SJCRH30 (cell line): Measurements from ENCODE around the gene MAEA. TPM values are rescaled to one million over a fixed set of nuclear protein-coding genes. Genes with fewer than 3 reads are reported as not detected.
A peak's percentile ranks its signal among the peaks of the same experiment; 100 is the strongest.
"Not testable (repeated sequence)": the region's sequence is repeated elsewhere in the genome, so short reads cannot be mapped to it uniquely, and the experiment has no call there.

Experiments
- DNase-seq, 2 experiments: peaks; one replicate each; pipeline ENCODE4 v3.0.0-alpha.2; 2015 to 2020
- H3K27ac ChIP-seq: fragments of 250-450 bp; sonication (Bioruptor Pico); 2 replicates; pipeline ENCODE4 v1.5.1; 2020; ENCODE audit warnings: mild to moderate bottlenecking, moderate library complexity
- H3K27me3 ChIP-seq: fragments of 250-450 bp; sonication (Bioruptor Pico); 2 replicates; pipeline ENCODE4 v1.5.1; 2020; ENCODE audit warnings: mild to moderate bottlenecking, moderate library complexity
- H3K36me3 ChIP-seq: fragments of 250-450 bp; sonication (Bioruptor Pico); 2 replicates; pipeline ENCODE4 v1.5.1; 2020; ENCODE audit warnings: mild to moderate bottlenecking, moderate library complexity
- H3K4me1 ChIP-seq: fragments of 250-450 bp; sonication (Bioruptor Pico); 2 replicates; pipeline ENCODE4 v1.5.1; 2020; ENCODE audit warnings: mild to moderate bottlenecking, moderate library complexity
- H3K4me3 ChIP-seq: fragments of 250-450 bp; sonication (Bioruptor Pico); 2 replicates; pipeline ENCODE4 v1.5.1; 2020; ENCODE audit warnings: mild to moderate bottlenecking, moderate library complexity
- H3K9me3 ChIP-seq: fragments of 250-450 bp; sonication (Bioruptor Pico); replicated peaks from 2 replicates; pipeline ENCODE4 v1.5.1; 2020; ENCODE audit warnings: mild to moderate bottlenecking, moderate library complexity
- total RNA-seq: library from RNA; depleted of rRNA; stranded (reverse); fragments of >200 nt; shearing (Covaris generic); gene quantifications from 2 replicates; pipeline ENCODE4 v1.2.3, GENCODE V29; 2014

Gene MAEA
- total RNA-seq, 1 experiment from 2014 or later, result 55.3 TPM

DNA sequence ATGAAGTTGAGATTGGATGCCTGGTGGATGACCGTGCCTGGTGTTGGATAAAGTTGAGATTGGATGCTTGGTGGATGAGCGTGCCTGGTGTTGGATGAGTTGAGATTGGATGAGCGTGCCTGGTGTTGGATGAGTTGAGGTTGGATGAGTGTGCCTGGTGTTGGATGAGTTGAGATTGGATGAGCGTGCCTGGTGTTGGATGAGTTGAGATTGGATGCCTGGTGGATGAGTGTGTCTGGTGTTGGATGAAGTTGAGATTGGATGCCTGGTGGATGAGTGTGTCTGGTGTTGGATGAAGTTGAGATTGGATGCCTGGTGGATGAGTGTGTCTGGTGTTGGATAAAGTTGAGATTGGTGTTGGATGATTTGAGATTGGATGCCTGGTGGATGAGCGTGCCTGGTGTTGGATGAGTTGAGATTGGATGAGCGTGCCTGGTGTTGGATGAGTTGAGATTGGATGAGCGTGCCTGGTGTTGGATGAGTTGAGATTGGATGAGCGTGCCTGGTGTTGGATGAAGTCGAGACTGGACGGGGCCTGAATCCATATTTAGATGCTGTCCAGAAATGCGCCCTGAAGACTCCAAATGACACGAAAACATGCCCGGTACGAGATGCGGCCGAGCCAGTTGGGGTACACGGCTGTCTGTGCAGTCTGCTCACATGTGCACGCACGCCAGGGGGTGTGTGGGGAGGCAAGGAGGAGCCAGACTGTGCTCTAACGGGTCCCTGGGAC lies 34.9 kb downstream of the MAEA start:
- peaks cover 15% of the 10 kb centered on the region for H3K36me3 ChIP-seq
- H3K4me3 ChIP-seq, H3K27me3 ChIP-seq, H3K4me1 ChIP-seq, H3K27ac ChIP-seq, DNase-seq, H3K9me3 ChIP-seq: not testable (repeated sequence)

DNA sequence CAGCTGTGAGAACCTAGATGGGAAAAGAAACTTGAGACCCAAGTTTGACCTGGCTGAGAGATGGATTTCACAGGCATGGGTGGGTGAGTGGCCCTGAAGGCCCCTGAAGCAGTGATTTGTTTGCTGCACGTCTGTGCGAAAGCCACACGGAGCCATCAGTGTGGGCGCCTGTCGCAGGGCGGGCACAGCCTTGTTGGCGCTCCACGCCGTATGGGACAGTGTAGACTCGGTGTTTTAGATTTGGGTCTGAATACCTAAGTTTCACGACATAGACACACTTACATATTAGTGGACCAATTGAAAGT lies 35.4 kb downstream of the MAEA start:
- no peaks in the 10 kb centered on the region for H3K4me1 ChIP-seq
- no peaks in the 10 kb centered on the region for H3K9me3 ChIP-seq
- H3K27me3 ChIP-seq, result no peaks in the 10 kb centered on the region
- no peak overlapping the region for H3K27ac ChIP-seq
- no peak overlapping the region for H3K4me3 ChIP-seq
- H3K36me3 ChIP-seq, result peaks cover 16% of the 10 kb centered on the region
- DNase-seq, result no peak

DNA sequence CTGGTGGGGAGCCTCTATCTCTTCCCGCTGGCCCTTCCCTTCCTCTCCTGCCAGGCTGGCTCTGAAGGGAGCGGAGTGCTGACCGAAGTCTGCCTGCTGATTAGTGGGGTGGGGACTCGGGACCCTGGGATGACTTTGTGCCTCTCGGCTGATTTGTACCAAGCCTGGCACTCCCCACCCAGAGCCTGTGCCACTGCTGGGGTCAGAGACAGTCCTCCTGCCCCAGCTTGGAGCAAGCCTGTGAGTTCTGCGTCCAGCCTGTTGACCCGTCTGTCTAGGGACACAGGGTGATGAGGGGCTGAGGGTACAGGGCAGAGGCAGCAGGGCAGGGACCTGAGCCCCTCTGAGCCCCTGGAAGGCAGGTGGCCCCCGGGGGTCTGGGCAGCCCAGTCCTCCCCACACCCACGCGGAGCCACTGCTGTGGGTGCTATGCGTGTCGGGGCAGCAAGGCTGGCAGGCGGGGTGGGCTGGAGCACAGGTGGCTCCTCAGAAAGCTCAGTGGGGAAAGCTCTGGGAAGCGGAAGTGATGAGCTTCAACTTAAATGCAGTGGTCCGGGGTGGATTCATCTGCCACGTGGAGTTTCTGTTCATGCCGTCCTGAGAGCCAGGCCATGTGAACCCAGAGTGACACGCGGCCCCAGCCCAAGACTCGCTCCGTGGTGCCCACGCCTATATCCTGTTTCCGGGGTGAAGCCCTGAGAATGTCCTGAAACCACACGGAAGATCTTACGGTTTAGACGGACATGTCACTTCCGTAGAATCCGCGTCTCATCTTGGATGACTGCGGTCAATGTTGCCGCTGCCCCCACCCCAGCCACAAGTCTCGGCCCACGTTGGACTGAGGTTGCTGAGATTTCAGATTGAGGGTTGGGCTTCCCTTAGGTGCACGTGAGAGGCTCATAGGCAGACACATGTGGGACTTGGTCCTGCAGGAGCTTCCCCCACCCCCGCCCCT lies 36.3 kb downstream of the MAEA start:
- no peak overlapping the region for H3K27ac ChIP-seq
- DNase-seq, result no peak

DNA sequence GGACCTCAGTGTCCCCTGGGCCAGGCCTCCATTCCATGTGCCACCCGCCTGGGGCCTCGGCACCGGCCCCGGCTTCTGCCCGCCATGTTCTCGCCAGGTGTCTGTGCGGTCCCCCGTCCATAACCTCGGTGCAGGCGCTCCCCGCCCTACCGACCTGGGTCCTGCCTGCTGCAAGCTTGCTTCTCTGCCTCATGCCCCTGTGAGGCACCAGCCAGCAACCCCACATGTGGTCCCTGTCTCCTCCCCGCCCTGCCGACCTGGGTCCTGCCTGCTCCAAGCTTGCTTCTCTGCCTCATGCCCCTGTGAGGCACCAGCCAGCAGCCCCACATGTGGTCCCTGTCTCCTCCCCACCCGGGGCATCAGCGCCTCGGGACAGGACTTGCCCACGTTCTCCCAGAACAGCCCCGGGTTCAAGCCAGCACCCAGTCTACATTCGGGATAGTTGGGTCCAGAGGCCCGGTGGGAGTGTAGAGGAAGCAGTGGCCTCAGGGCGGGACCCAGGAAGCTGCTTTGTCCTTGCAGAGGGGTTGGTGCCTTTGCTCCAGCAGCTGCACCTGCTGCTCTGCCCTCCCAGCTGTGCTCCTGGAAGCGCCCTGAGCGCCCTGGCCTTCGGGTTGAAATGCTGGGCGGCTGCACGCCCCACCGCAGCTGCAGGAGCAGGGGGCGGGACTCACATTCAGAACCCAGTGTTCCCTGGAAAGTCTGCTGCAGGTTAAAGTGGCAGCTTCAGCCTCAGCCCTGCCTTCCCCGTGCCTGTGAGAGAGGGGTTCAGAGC lies 37.2 kb downstream of the MAEA start:
- DNase-seq, result no peak
- Histone ChIP-seq H3K27ac (no peak overlapping the region), H3K27me3 (no peaks in the 10 kb centered on the region), H3K4me3 (no peak overlapping the region), H3K4me1 (no peaks in the 10 kb centered on the region), H3K9me3 (no peaks in the 10 kb centered on the region), H3K36me3 (peaks cover 17% of the 10 kb centered on the region)

More for the DNA sequence above, 36.3 kb downstream of the MAEA start:
- Histone ChIP-seq H3K4me3 (no peak overlapping the region), H3K4me1 (no peaks in the 10 kb centered on the region), H3K36me3 (peaks cover 17% of the 10 kb centered on the region), H3K27me3 (no peaks in the 10 kb centered on the region), H3K9me3 (no peaks in the 10 kb centered on the region)

DNA sequence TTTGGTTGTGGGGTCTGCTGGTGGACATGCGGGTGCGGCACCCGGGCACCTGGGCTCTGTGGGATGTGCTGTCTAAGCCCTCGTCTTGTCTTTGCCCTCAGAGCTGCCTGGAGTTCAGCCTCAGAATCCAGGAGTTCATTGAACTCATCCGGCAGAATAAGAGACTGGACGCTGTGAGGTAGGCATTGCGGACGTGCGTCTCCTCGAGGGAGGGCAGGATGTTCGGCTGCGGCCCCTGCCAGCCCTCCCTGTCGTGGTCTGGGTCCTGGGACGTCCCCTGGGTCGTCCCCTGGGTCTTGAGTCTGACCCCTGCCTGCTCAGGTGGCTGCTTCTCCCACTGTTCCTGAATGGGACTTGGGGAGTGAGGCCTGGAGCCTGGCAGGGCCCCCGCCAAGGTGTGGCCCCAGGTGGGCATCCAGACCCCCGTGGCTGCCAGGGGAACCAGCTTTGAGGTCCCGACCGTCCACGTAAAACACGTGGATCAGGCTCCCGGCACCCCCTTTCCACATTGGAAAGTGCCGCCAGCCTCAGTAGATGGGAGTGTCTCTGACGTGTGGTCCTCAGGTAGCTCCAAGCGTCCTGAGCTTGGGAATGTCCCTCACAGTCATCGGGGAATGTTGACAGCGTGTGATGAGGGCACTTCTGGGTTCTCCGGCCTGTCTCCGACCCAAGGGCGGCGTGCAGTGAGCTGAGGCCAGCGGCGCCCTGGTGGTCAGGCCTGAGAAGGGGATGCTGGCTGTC lies 38.0 kb downstream of the MAEA start:
- Histone ChIP-seq H3K9me3 (no peaks in the 10 kb centered on the region), H3K36me3 (peaks cover 10% of the 10 kb centered on the region)
- no peak for DNase-seq

DNA sequence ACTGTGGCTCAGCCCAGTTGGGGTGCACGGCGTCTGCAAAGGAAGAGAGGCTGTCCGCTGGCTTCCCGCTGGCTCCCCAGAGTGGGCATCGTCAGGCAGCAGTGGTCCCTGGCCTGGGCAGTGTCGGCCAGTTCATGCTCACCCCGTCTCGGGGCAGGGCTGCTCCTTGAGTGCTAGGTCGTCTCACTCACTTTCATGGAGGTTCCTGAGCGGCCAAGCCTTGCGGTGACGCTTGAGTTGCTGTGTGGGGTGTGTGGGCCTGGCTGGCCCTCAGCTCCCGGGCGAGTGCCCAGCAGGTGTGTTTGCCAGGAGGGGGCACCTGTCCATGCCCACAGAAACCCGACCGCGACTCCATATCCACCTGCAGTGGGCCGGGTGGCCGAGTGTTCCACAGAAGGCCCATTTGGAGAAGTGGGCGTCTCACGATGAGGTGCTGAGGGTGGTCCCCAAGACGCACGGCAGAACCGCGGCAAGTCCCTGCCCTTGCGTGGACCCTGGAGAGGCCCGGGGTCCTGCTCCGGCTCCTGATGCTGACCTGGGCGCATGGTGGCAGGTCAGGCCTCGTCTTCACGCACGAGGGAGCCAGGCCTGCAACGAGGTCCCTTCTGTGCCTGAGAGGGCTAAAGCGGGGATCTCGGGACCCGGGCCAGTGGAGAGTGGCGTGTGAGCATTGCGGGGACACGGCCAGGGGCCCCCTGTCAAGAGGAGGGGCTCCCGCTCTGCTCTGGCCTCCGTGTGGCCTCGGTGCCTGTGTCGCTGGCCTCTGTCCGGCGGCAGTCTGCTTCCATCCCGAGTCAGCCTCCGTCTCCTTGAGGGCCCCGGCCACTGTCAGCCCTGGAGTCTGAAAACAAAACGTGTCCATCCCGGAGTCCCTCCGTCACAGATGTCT lies 38.8 kb downstream of the MAEA start:
- Histone ChIP-seq H3K36me3 (peaks cover 3% of the 10 kb centered on the region; the same call in 1 of the 2 replicates), H3K4me3 (no peak overlapping the region), H3K27me3 (no peaks in the 10 kb centered on the region), H3K27ac (no peak overlapping the region), H3K9me3 (no peaks in the 10 kb centered on the region), H3K4me1 (no peaks in the 10 kb centered on the region)
- DNase-seq, result no peak

More for the DNA sequence above, 38.0 kb downstream of the MAEA start:
- no peaks in the 10 kb centered on the region for H3K4me1 ChIP-seq
- H3K27ac ChIP-seq, result no peak overlapping the region
- H3K4me3 ChIP-seq, result no peak overlapping the region
- H3K27me3 ChIP-seq, result no peaks in the 10 kb centered on the region

DNA sequence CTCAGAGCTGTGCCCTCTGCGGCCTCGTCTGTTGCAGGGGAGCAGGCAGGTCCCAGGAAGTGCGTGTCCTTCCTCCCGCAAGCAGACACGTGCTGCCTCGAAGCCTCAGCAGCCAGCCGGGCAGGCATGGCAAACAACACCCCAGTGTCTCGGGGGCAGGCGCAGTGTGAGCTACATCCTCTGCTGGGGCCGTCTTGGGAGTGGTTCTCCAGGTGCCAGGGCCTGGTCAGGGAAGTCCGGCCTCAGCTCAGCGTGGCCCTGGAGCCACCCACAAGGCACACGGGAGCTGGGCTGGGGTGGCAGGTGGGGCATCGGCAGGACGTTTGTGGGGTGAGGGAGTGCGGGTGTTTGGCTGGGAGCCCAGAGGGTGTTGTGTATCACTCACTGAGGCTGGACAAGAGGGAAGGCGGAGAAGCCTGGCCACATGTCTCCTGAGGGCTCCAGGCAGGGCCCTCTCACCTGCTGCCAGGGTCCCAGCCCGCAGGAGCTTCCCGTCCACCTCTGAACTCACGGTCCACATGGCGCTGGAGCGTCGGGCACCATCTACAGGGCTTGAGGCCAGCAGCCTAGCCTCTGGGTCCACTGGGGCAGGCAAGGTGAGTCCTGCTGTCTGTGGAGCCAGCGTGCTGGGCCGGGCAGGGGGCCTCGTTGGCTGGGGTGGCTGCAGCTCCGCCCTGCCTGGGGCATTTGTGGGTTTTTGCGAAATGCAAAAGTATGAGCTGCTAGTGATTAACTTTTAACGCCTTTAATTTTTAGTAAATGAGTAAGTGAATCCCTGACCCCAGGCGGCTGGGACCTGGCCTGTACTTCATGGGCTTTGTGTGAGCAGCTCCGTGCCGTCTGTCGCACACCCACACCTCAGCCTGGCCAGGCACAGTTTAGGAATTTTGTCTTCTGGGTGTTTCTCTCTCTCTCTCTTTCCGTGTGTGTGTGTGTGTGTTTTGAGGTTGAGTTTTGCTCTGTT lies 40.0 kb downstream of the MAEA start:
- no peak overlapping the region for H3K27ac ChIP-seq
- peak in 1 of 2 experiments; percentile 30 for DNase-seq
- peaks cover 8% of the 10 kb centered on the region for H3K36me3 ChIP-seq

DNA sequence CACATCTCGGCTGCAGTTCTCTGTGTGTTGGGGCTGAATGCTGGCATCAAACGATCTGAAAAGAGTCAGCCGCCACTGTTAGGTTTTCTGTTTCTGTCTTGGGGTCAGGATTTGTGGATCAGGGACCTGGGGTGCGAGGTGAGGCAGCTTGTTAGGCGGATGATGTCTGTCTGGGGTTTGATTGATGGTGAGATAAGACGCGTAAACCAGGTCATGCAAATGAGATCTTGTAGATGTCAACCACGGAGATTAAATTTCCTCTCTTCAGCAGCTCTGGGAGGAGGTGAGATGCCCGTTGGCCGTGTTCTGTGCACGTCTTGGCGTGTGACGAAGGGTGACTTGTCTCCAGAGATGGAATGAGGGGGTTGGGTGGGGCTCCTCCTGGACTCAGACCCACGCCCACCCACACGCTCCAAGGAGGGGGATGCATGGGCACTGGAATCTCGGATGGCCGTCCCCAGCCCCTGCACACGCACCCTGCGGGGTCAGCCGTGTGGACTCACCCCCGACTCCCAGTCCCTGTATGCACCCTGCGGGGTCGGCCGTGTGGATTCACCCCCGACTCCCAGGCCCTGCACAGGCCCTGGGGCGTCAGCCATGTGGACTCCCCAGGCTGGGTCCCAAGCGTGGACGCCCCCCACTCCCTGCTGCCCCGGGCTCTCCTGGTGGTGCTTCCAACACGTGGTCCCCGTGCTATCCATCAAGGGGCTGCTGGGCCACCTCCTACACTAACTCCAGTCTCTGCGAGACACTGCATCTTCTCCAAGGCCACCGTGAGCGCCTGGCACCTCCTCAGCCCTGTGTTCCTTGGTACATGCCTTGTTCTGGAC lies 41.3 kb downstream of the MAEA start:
- H3K27ac ChIP-seq, result no peak overlapping the region
- no peak for DNase-seq
- no peaks in the 10 kb centered on the region for H3K9me3 ChIP-seq
- peaks cover 14% of the 10 kb centered on the region for H3K36me3 ChIP-seq
- H3K4me1 ChIP-seq, result no peaks in the 10 kb centered on the region
- H3K4me3 ChIP-seq, result no peak overlapping the region
- no peaks in the 10 kb centered on the region for H3K27me3 ChIP-seq

More for the DNA sequence above, 40.0 kb downstream of the MAEA start:
- no peaks in the 10 kb centered on the region for H3K27me3 ChIP-seq
- H3K9me3 ChIP-seq, result no peaks in the 10 kb centered on the region
- no peak overlapping the region for H3K4me3 ChIP-seq
- H3K4me1 ChIP-seq, result no peaks in the 10 kb centered on the region

DNA sequence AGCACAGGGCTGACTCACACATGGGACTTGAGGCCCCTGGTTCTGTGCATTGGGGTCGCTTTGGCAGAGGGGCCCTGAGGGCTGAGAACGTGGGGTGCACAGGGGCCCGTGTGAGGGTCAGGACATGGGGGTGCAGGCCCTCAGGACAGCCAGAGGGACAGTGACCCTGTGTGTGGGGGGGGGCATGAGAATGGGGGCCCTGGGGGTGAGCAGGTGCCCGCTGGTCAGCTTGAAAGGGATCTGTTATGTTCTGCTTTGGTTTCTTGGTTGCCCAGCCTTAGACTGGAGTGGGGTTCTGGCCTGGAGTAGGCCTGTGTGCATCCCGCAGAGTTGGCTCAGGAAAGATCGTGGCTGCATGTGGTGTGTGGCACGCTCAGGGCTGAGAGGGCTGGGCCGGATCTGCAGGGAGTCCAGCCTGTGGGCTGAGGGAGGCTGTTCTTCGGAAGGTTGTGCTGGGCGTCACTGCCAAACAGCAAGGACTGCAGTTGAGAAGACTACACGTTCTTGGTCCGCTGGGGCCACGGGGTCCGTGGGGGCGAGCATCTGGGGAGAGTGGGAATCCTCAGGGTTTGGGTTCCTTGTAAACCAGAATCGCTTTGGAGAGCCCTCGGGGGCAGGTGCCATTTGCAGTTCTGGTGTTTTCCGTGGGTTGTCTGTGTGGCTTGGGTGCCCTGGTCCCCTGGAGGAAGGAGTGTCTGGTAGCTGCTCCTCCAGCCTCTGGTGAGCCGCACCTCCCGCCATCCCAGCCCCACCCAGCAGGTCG lies 42.1 kb downstream of the MAEA start:
- H3K9me3 ChIP-seq, result no peaks in the 10 kb centered on the region

DNA sequence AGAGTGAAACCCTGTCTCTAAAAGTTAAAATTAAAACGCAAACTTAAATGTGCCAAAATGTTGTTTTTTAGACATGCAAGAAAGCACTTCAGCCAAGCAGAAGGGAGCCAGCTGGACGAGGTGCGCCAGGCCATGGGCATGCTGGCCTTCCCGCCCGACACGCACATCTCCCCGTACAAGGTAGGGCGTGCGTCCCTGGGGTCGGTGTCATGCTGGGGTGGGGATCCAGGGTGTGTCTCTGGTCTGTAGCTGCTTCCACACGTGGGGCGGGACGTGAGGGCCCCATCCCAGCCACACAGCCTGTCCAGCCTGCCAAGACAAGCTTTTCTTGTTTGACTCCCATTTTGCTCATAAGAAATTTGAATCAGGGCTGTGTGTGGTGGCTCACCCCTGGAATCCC lies 43.0 kb downstream of the MAEA start:
- Histone ChIP-seq H3K4me3 (no peak overlapping the region), H3K36me3 (peaks cover 31% of the 10 kb centered on the region), H3K9me3 (no peaks in the 10 kb centered on the region), H3K4me1 (no peaks in the 10 kb centered on the region), H3K27ac (no peak overlapping the region), H3K27me3 (no peaks in the 10 kb centered on the region)
- no peak for DNase-seq

More for the DNA sequence above, 42.1 kb downstream of the MAEA start:
- Histone ChIP-seq H3K4me3 (no peak overlapping the region), H3K27me3 (no peaks in the 10 kb centered on the region), H3K4me1 (no peaks in the 10 kb centered on the region), H3K36me3 (peaks cover 22% of the 10 kb centered on the region), H3K27ac (no peak overlapping the region)
- DNase-seq, result no peak

DNA sequence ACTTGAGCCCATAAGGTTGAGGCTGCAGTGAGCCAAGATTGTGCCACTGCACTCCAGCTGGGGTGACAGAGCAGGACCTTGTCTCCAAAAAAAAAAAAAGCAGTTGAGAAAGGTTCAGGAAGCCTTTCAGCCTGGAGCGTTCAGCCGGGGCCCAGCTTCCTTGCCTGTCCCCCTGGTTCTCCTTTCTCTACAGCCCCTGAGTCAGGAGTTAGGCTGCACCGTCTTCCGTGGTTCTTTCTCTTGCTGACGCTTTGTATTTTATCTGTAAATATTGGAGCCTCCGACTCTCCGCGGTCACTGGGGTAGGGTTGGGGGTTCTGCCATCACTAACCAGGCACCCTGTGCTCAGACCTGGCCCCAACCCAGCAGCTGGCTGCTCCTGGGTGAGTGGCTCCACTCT lies 43.6 kb downstream of the MAEA start:
- Histone ChIP-seq H3K27me3 (no peaks in the 10 kb centered on the region), H3K9me3 (no peaks in the 10 kb centered on the region), H3K36me3 (peaks cover 35% of the 10 kb centered on the region), H3K4me3 (no peak overlapping the region), H3K27ac (no peak overlapping the region), H3K4me1 (no peaks in the 10 kb centered on the region)
- DNase-seq, result no peak
